GM20000 (cell line): ENCODE data around the gene TSPYL6.

Source experiments
- DNase-seq: peaks from one replicate; pipeline ENCODE4 v3.0.0; 2012; ENCODE audit warnings: low spot score
- TF ChIP-seq, protein P1 (sequence below): IDR thresholded peaks from 2 replicates; pipeline ENCODE4 v1.5.1; 2012; ENCODE audit warnings: mild to moderate bottlenecking, control low read depth; ENCODE audit errors: extremely low read depth, missing control alignments

Gene TSPYL6

DNA sequence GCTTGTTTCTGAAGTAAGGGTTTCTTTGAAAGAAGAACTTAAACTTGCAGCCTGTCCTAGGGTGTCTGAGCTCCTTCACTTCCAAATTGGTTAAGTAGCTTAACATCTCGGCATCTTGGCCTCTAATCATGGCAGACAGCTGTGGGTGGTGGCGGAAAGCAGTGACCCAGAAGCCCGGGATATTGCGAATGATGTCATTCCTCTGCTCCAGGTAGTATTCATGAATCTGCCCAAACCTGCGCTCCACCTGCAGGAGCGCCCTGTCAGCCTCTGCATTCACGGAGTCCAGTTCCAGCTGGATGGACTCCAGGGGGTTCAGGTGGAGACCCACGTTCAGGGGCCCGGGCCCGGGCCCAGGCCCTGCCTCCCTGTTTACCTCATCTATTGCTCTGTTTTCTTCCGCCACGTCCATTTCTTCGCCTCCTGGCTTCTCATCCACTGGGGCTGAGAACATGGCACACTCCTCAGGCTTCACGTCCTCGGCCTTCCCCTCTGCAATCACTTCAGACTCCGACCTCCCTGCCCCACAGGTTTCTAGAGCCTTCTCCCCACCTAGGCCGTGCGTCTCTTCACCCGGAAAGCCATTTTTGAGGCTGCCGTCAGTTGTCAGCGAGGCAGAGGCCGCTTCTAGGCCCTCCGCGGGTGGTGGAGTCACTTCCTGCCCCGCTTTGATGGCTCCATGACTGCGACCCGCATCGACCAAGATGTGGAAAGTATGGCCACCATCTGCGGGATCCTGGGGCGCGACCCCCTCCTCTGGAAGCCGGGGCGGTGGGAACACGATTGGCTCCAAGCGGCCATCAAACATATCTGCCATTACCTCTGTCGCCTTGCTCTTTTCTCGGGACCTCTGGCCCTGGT is 569 bp downstream of the TSPYL6 start:
- no peak for DNase-seq
- TF ChIP-seq, protein P1, sequence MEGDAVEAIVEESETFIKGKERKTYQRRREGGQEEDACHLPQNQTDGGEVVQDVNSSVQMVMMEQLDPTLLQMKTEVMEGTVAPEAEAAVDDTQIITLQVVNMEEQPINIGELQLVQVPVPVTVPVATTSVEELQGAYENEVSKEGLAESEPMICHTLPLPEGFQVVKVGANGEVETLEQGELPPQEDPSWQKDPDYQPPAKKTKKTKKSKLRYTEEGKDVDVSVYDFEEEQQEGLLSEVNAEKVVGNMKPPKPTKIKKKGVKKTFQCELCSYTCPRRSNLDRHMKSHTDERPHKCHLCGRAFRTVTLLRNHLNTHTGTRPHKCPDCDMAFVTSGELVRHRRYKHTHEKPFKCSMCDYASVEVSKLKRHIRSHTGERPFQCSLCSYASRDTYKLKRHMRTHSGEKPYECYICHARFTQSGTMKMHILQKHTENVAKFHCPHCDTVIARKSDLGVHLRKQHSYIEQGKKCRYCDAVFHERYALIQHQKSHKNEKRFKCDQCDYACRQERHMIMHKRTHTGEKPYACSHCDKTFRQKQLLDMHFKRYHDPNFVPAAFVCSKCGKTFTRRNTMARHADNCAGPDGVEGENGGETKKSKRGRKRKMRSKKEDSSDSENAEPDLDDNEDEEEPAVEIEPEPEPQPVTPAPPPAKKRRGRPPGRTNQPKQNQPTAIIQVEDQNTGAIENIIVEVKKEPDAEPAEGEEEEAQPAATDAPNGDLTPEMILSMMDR: no peak

DNA sequence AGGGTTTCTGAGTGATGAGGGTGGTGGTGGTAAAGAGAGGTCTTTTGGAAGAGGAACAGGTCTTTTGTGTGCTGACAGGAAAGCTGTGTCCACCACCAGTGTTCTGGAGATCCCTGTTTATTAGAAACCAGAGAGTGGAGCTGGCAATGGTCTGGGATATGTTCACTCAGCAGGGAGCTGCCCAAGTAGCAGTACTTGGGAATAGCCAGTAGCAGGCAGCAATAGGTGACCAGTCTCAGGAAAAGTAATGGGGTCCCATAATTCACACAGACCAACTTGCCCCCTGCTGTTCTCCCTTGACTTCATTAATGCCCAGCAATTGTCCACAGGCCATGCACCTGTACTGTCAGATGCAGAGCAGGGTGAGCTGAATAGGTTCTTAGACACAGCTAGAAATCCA is 1.8 kb downstream of the TSPYL6 start:
- DNase-seq: no peak
- TF ChIP-seq, protein P1: no peak

DNA sequence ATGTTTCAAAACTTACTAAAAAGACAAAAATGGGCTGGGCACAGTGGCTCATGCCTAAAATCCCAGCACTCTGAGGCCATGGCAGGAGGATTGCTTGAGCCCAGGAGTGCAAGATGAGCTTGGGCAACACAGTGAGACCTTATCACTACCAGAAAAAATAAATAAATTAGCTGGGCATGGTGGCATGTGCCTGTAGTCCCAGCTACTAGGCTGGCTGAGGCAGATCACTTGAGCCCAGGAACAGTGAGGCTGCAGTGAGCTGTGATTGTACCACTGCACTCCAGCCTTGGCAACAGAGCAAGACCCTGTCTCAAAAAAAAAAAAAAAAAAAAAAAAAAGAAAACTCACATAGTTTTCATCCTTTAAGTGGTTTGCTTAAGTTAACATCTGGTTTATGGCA is 6.4 kb downstream of the TSPYL6 start:
- TF ChIP-seq, protein P1: no peak
- DNase-seq: no peak

DNA sequence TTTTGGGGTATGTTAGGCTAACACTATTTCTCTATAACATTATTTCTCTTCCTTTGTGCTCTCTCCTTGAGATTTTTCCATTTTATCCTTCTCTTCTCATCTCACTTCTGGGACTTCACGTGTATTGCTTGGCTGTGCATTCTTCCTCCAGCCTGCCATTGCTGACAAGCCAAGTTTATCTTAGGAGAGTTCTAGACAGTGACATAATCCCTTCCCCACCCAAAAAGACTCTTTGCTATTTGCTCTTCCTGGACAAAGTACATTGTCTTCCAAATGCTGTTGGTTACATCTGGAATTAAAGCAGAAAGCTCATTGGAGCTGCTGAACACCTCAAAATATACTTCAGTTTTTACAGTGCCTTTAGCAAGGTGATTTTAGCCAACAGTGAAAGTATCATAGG is 8.9 kb downstream of the TSPYL6 start:
- no peak for DNase-seq

DNA sequence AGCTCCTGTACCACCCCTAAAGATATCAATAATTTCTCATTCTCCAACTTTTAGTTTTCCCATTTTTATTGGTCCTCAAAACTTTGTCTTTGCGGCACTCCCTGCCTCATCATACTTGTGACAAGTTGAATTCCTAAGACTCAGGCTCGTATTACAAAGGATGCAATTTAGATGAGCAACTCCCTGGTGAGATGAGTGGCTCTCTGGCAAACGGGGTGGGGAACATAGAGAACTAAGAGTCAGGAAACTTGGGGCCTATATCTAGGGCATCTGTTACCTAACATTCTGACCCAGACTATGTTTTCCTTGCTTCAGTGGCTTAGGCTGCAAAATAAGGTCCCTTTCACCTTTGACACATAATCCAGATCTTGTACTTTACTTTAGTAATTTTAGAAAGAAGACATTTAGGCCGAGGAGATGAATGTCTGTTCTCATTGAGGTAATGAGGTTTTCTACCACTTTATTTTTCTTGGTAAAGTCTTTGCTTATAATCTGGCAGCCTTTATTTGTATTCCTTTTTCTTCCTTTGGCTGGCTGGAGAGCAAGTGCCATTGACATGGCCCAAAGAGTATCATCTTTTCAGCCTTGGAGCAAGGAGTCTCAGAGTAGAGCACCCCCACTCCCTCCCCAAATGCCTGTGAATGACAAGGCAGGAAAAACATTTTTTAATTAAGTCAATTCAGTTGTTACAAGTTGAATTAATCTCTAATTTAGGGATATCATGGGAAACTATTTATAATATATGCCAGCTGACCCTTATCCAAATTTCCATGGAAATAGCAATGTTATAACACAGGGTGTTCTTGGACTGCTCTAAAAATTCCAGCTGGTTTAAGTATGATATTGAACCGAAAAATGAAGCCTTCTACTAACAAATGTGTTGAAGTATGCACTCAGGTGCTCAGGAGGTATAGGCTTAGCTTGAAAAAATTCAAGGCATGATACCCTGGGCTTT is 15.2 kb downstream of the TSPYL6 start:
- TF ChIP-seq, protein P1: no peak

More for the DNA sequence above, 8.9 kb downstream of the TSPYL6 start:
- TF ChIP-seq, protein P1: no peak

DNA sequence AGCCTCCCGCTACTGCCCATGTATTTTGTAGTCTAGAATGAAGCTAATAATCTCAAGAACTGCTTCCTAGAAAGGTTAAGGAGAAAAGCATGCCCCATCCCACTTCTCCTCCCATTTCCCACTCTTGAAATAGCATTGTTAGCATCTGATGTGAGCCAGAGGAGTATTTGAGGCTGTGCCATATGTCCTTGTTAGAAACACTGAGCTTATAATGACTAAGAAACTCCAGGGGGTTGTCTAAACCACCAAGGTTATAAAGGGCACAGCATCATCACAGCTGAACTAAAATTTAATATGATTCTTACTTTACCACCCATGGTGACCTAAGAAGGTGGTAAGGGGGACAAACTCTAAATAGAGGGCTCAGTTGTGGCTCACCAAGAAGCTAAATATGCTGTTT is 16.6 kb downstream of the TSPYL6 start:
- TF ChIP-seq, protein P1: no peak
- DNase-seq: no peak

More for the DNA sequence above, 15.2 kb downstream of the TSPYL6 start:
- no peak for DNase-seq

DNA sequence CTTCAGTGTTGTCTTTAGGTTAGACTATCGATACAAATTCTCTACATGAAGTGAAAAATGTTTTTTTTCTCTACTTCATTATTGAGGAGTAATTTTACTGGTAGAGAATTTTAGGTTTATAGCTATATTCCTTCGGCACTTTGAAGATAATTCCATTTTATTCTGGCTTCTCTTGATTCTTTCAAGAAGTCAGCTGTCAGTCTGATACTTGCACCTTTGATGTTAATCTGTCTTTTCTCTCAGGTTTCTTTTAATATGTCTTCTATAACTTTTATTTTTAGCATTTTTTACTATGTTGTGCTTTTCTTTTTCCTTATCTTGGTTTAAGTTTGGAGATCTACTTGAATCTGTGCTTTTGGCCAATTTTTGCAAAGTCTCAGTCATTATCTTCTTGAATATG is 18.6 kb downstream of the TSPYL6 start:
- DNase-seq: no peak
- TF ChIP-seq, protein P1: no peak
